A673 (cell line): Measurements from ENCODE around the gene THOC6. TPM values are rescaled to one million over a fixed set of nuclear protein-coding genes. Genes with fewer than 3 reads are reported as not detected.

Experiments used
- BruUV-seq: library from RNA; stranded (reverse); fragments of 400-500 nt; replicated peaks from 2 replicates; lab custom pipeline; 2021; lab: Mats Ljungman, UMichigan
- CTCF ChIA-PET: fragments of 300-600 bp; sonication (Branson Sonifier 250); formaldehyde crosslinking; loops from one replicate; lab custom pipeline; 2022; ENCODE audit warnings: antibody characterized with exemption; lab: Charles Lee
- POLR2A ChIA-PET: fragments of 300-600 bp; sonication (Branson Sonifier 250); formaldehyde crosslinking; loops from one replicate; lab custom pipeline; 2022; ENCODE audit warnings: antibody characterized with exemption; ENCODE audit not compliant: low non-redundant PET; lab: Charles Lee
- DNase-seq: peaks from one replicate; pipeline ENCODE4 v3.0.0-alpha.2; 2015; ENCODE audit warnings: low spot score
- H3K27ac ChIP-seq: fragments of 200-600 bp; sonication (generic); 2 replicates; pipeline ENCODE4 v1.5.1; 2016; ENCODE audit warnings: mixed run types, low read depth, mild to moderate bottlenecking, mixed read lengths, antibody characterized with exemption, low read length; ENCODE audit not compliant: poor library complexity, severe bottlenecking
- H3K27me3 ChIP-seq: fragments of 200-600 bp; sonication (generic); replicated peaks from 2 replicates; pipeline ENCODE4 v1.6.1; 2017; ENCODE audit warnings: mixed run types, low read depth, mild to moderate bottlenecking, mixed read lengths, antibody characterized with exemption, low read length; ENCODE audit not compliant: insufficient read depth, poor library complexity
- H3K36me3 ChIP-seq: fragments of 200-600 bp; sonication (generic); 2 replicates; pipeline ENCODE4 v1.6.1; 2016; ENCODE audit warnings: mixed run types, mild to moderate bottlenecking, mixed read lengths, antibody characterized with exemption, low read length; ENCODE audit not compliant: insufficient read depth, poor library complexity, severe bottlenecking
- H3K4me1 ChIP-seq: fragments of 200-600 bp; sonication (generic); 2 replicates; pipeline ENCODE4 v1.6.1; 2017; ENCODE audit warnings: mixed run types, mild to moderate bottlenecking, mixed read lengths, antibody characterized with exemption, low read length; ENCODE audit not compliant: insufficient read depth, poor library complexity, severe bottlenecking
- H3K4me3 ChIP-seq: fragments of 200-600 bp; sonication (generic); 2 replicates; pipeline ENCODE4 v1.5.1; 2016; ENCODE audit warnings: low read depth, mixed run types, mild to moderate bottlenecking, mixed read lengths, low read length; ENCODE audit not compliant: poor library complexity, severe bottlenecking
- H3K9me3 ChIP-seq: fragments of 200-600 bp; sonication (generic); 2 replicates; pipeline ENCODE4 v1.6.1; 2016; ENCODE audit warnings: mixed run types, low read depth, mild to moderate bottlenecking, mixed read lengths, antibody characterized with exemption, low read length; ENCODE audit not compliant: poor library complexity, severe bottlenecking
- CTCF ChIP-seq: fragments of 300-800, 200-600 bp; sonication (generic); conservative IDR thresholded peaks from 2 replicates; pipeline ENCODE4 v1.5.1; 2017; ENCODE audit warnings: low read depth, mild to moderate bottlenecking, antibody characterized with exemption, low read length, moderate library complexity, mixed read lengths
- EZH2 ChIP-seq: fragments of 200-600 bp; sonication (generic); IDR thresholded peaks from 2 replicates; pipeline ENCODE4 v1.6.1; 2017; ENCODE audit warnings: borderline replicate concordance, low read depth, mild to moderate bottlenecking, mixed read lengths, antibody characterized with exemption, low read length; ENCODE audit not compliant: poor library complexity, severe bottlenecking
- intact Hi-C: fragments of 100-400 bp; cut with micrococcal nuclease; formaldehyde crosslinking; loops from one replicate; pipeline ENCODE4 v1.10.0; 2022; ENCODE audit not compliant: unreplicated experiment
- total RNA-seq: library from RNA; stranded (reverse); gene quantifications from 2 replicates; pipeline ENCODE4 v1.2.3, GENCODE V29; 2021

The THOC6 gene
- total RNA-seq, 1 experiment from 2014 or later: 59.3 TPM

- POLR2A ChIA-PET: interaction anchor here (0.6 kb wide), 1 partner anchor 7 kb away, joined by 8 read pairs; no protein-coding TSS in a partner anchor
- no peak for DNase-seq
- TF ChIP-seq EZH2 (no peak), CTCF (no peak)
- no peak overlapping the region for H3K27ac ChIP-seq
- no TSS peak for BruUV-seq
- H3K27me3 ChIP-seq: no peaks in the 10 kb centered on the region
- no peaks in the 10 kb centered on the region for H3K9me3 ChIP-seq
- intact Hi-C loops: no loop called here
- peak overlapping the region; percentile 63 for H3K4me3 ChIP-seq
- CTCF ChIA-PET: interaction anchor here (0.9 to 1.1 kb wide), 4 partner anchors 9 to 110 kb away, joined by 3 to 6 read pairs (median 4); no protein-coding TSS in a partner anchor
- no peaks in the 10 kb centered on the region for H3K36me3 ChIP-seq
- H3K4me1 ChIP-seq: peaks cover 29% of the 10 kb centered on the region
Measured at GRCh38 chr16:3019594-3020246, 4.1 kb upstream of the THOC6 start.

DNA sequence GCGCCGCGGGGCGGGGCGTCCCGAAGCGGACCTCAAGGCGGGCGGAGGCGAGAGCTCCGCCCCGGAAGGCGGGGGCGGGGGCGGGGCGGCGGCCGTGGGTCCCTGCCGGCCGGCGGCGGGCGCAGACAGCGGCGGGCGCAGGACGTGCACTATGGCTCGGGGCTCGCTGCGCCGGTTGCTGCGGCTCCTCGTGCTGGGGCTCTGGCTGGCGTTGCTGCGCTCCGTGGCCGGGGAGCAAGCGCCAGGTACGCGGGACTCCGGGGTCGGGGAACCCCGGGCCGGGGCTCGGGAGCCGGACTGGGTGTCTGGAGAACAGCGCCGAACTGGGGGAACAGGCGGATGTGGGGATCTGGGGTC is 3.6 kb upstream of the THOC6 start, which contains the start of gene TNFRSF12A:
TNFRSF12A (plus strand) TSS at position 122 of the 357 bp plus-strand sequence; CDS start at position 152, 30 bp downstream.
- ChIA-PET POLR2A (interaction anchor here (0.6 kb wide), 1 partner anchor 8 kb away, joined by 8 read pairs; no protein-coding TSS in a partner anchor), CTCF (interaction anchor here (0.9 to 1.1 kb wide), 4 partner anchors 9 to 109 kb away, joined by 3 to 6 read pairs (median 4); no protein-coding TSS in a partner anchor)
- Histone ChIP-seq H3K27ac (peak within 1 kb of the TSS; percentile 97), H3K4me1 (peaks cover 29% of the 10 kb centered on the region), H3K27me3 (no peaks in the 10 kb centered on the region), H3K4me3 (peak within 1 kb of the TSS; percentile 63), H3K9me3 (no peaks in the 10 kb centered on the region), H3K36me3 (no peaks in the 10 kb centered on the region)
- no TSS peak for BruUV-seq
- intact Hi-C loops: no loop called here
- DNase-seq: peak; percentile 89
- TF ChIP-seq EZH2 (no peak), CTCF (no peak)

DNA sequence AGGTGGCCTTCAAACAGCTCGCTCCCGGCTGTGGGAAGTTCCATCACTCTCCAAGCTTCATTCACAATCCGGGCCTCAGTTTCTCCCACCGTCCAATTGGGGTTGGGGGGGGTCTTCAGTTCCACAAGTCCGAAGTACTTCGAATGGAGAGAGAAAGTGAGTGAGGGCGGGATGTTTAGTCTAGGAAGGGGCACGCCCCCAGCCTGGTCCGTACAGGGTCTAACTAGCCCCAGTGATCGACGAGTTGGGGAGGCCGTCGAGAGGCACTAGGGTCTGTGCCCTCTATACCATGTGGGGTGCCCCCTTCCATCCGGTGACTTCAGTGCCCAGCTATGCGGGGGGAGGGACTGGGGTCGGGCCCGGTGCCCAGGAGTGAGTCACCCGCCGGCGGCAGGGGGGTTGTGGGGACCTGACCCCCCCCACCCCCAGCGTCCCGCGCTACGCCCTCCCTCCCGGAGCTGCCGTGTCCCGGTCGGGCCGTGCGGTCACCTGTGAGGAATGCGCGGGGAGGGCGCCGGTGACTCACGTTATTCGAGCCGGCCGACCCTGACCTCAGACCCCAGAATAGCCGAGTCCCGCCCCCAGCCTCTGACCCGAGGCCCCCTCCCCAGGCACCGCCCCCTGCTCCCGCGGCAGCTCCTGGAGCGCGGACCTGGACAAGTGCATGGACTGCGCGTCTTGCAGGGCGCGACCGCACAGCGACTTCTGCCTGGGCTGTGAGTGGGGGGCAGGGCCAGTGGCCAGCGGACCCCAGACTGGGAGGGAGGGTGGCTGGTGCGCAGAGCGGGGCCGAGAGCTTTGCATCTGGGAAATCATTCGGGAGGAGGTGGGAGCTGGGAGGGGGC is 3.0 kb upstream of the THOC6 start:
- BruUV-seq: no TSS peak
- intact Hi-C loops: no loop called here
- Histone ChIP-seq H3K4me3 (peak overlapping the region; percentile 63), H3K27me3 (no peaks in the 10 kb centered on the region), H3K4me1 (peaks cover 29% of the 10 kb centered on the region), H3K9me3 (no peaks in the 10 kb centered on the region), H3K27ac (peak overlapping the region; percentile 97), H3K36me3 (no peaks in the 10 kb centered on the region)
- CTCF ChIA-PET: interaction anchor here (0.5 to 2.9 kb wide), 7 partner anchors 8 to 185 kb away, joined by 3 to 9 read pairs (median 4); no protein-coding TSS in a partner anchor
- TF ChIP-seq EZH2 (no peak), CTCF (no peak)
- DNase-seq: peak; percentile 54
- POLR2A ChIA-PET: no interaction called here
